Erythroblast (primary cell): ENCODE results near the gene ATP6V1G3.

ENCODE experiments used
- GATA1 ChIP-seq: IDR thresholded peaks from 2 replicates; pipeline ENCODE4 v1.6.1; 2011; ENCODE audit warnings: low read depth, mild to moderate bottlenecking, control low read depth, low read length, moderate library complexity
- POLR2A ChIP-seq: IDR thresholded peaks from 2 replicates; pipeline ENCODE4 v1.6.1; 2011; ENCODE audit warnings: mild to moderate bottlenecking, low read length

- TF ChIP-seq POLR2A (no peak), GATA1 (no peak)
Measured at GRCh38 chr1:198560161-198560560, 19.7 kb upstream of the ATP6V1G3 start.
